ENCODE data around the gene EML4. TPM values are rescaled to one million over a fixed set of nuclear protein-coding genes. Genes with fewer than 3 reads are reported as not detected.

The EML4 gene
- total and polyA plus RNA-seq, 10 donors, result 25.4 to 176 (median 88.2) TPM

- Histone ChIP-seq H3K4me3 (no peak overlapping the region), H3K27ac (peak overlapping the region in 2 of 8 donors; percentile 9 to 99), H3K4me1 (peaks cover 16 to 54% (median 25%) of the 10 kb centered on the region in 6 donors), H3K9me3 (no peaks in the 10 kb centered on the region), H3K27me3 (replicated peaks in 1 of 7) (no peaks in the 10 kb centered on the region), H3K36me3 (no peaks in the 10 kb centered on the region)
- intact Hi-C loops (cut with DNase I; ENCODE audit: low total_unique reads), result no loop called here
- WGBS, 5 donors, result 58 to 70% (median 65%) methylated on average over 2 of the region's 2 CpGs
- DNase-seq, result no peak
- TF ChIP-seq POLR2AphosphoS5 (IDR thresholded peaks at IDR 0.05), result no peak
- no peak for TF ChIP-seq POLR2A (IDR thresholded peaks at IDR 0.05)
- TF ChIP-seq, protein P1, sequence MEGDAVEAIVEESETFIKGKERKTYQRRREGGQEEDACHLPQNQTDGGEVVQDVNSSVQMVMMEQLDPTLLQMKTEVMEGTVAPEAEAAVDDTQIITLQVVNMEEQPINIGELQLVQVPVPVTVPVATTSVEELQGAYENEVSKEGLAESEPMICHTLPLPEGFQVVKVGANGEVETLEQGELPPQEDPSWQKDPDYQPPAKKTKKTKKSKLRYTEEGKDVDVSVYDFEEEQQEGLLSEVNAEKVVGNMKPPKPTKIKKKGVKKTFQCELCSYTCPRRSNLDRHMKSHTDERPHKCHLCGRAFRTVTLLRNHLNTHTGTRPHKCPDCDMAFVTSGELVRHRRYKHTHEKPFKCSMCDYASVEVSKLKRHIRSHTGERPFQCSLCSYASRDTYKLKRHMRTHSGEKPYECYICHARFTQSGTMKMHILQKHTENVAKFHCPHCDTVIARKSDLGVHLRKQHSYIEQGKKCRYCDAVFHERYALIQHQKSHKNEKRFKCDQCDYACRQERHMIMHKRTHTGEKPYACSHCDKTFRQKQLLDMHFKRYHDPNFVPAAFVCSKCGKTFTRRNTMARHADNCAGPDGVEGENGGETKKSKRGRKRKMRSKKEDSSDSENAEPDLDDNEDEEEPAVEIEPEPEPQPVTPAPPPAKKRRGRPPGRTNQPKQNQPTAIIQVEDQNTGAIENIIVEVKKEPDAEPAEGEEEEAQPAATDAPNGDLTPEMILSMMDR (IDR thresholded peaks at IDR 0.05 in 8 of 11, conservative IDR thresholded peaks at IDR 0.05 in 3 of 11), result no peak
Observed at GRCh38 chr2:42167458-42167857, 1.7 kb upstream of the EML4 start.

GRCh38 chr2:42168459-42169099, 574 bp upstream of the EML4 start:
- H3K27me3 ChIP-seq (replicated peaks in 1 of 7), result no peaks in the 10 kb centered on the region
- WGBS, 5 donors, result 84 to 91% (median 87%) methylated on average over 14 to 16 of the region's 16 CpGs
- peak overlapping the region in 4 of 8 donors; percentile 72 to 84 (median 77) for H3K4me3 ChIP-seq
- peak overlapping the region; percentile 40 to 99 (median 97) for H3K27ac ChIP-seq
- DNase-seq, result no peak
- H3K36me3 ChIP-seq, result no peaks in the 10 kb centered on the region
- intact Hi-C loops (cut with DNase I; ENCODE audit: low total_unique reads), result no loop called here
- no peaks in the 10 kb centered on the region for H3K9me3 ChIP-seq
- H3K4me1 ChIP-seq, result peaks cover 23 to 65% (median 37%) of the 10 kb centered on the region in 6 donors
- TF ChIP-seq, protein P1 (IDR thresholded peaks at IDR 0.05 in 8 of 11, conservative IDR thresholded peaks at IDR 0.05 in 3 of 11), result no peak

DNA sequence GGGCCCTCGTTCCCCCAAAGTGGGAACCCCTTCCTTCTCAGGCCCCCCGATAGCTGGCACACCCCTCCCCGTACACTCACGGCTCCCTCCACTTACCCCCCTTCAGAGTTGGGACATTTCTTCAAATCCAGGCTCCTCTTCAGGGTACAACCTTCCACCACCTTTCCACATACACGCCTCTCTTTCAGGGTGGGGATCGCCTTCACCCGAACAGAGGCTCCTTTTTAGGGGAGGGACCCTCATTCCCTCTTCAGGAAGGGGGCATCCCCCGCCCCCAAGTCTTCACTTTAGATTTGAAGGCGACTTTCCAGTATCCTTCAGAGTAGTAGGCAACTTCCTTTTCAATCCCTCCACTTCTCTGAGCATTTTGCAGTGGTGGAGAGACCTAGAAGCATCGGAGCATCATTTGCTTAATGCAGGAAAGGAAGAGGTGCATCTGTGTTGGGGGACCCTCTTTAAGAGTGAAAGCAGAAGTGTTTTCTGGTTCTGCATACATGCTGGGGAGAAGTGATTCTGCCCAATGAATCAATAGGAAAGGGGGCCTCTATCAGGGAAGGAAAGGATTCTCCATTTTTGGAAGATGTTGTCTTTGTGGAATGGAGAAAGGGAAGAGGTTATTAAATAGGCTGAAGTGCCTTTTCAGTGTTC, 845 bp downstream of the EML4 start:
- Histone ChIP-seq H3K4me1 (peaks cover 30 to 73% (median 50%) of the 10 kb centered on the region in 6 donors), H3K9me3 (no peaks in the 10 kb centered on the region), H3K36me3 (no peaks in the 10 kb centered on the region), H3K27me3 (replicated peaks in 1 of 7) (no peaks in the 10 kb centered on the region), H3K27ac (peak overlapping the region; percentile 89 to 99 (median 97)), H3K4me3 (peak overlapping the region; percentile 72 to 86 (median 80))
- intact Hi-C loops (cut with DNase I; ENCODE audit: low total_unique reads), result loop anchor here (10.0 kb wide), 1 partner anchor 65 kb away; no protein-coding TSS in a partner anchor
- WGBS, 5 donors, result 0 to 2% (median 1%) methylated on average over 10 of the region's 10 CpGs
- peak in 1 of 3 donors; percentile 55 for TF ChIP-seq POLR2A (IDR thresholded peaks at IDR 0.05)
- peak in 1 of 3 donors; percentile 67 for TF ChIP-seq POLR2AphosphoS5 (IDR thresholded peaks at IDR 0.05)
- TF ChIP-seq, protein P1 (IDR thresholded peaks at IDR 0.05 in 8 of 11, conservative IDR thresholded peaks at IDR 0.05 in 3 of 11), result no peak
- DNase-seq, result no peak

Measured in spleen (tissue), 11 donors.